Fibroblast of lung (primary cell): ENCODE measurements around the gene TM7SF2. TPM values are rescaled to one million over a fixed set of nuclear protein-coding genes. Genes with fewer than 3 reads are reported as not detected.

ENCODE experiments used
- DNase-seq, 2 donors: peaks; one replicate each; pipeline versions ENCODE4 v3.0.0 to v3.0.0-alpha.2; 2010; ENCODE audit warnings: low read depth in 2 of 2
- H2AFZ ChIP-seq: 2 replicates; pipeline ENCODE4 v1.5.1; 2012; ENCODE audit warnings: low read length, control low read depth, inconsistent platforms
- H3K27ac ChIP-seq: 2 replicates; pipeline ENCODE4 v1.5.1; 2011; ENCODE audit warnings: low read length, control low read depth; ENCODE audit not compliant: insufficient read depth
- H3K27me3 ChIP-seq: 2 replicates; pipeline ENCODE4 v1.5.1; 2011; ENCODE audit warnings: mild to moderate bottlenecking, low read length; ENCODE audit not compliant: control insufficient read depth, insufficient read depth
- H3K36me3 ChIP-seq: 2 replicates; pipeline ENCODE4 v1.5.1; 2011; ENCODE audit warnings: low read length; ENCODE audit not compliant: control insufficient read depth, insufficient read depth
- H3K4me1 ChIP-seq: 2 replicates; pipeline ENCODE4 v1.5.1; 2011; ENCODE audit warnings: low read length; ENCODE audit not compliant: control insufficient read depth, insufficient read depth; ENCODE audit errors: extremely low read depth
- H3K4me2 ChIP-seq: 2 replicates; pipeline ENCODE4 v1.5.1; 2011; ENCODE audit warnings: low read length, control low read depth; ENCODE audit not compliant: insufficient read depth; ENCODE audit errors: extremely low read depth
- H3K4me3 ChIP-seq, 4 experiments: fragments of 200-600 bp in 1 of 4; sonication (generic) in 1 of 4; replicated peaks in 1 of 4; 2 replicates each; pipeline ENCODE4 v1.5.1; 2011 to 2016; ENCODE audit warnings: low read length in 4 of 4, low read depth in 3 of 4, mild to moderate bottlenecking in 3 of 4, control low read depth in 2 of 4, inconsistent platforms in 1 of 4, mixed read lengths in 1 of 4; ENCODE audit not compliant: insufficient read depth in 1 of 4; ENCODE audit errors: control extremely low read depth in 1 of 4
- H3K79me2 ChIP-seq: 2 replicates; pipeline ENCODE4 v1.5.1; 2012; ENCODE audit warnings: mild to moderate bottlenecking, low read length, inconsistent platforms; ENCODE audit not compliant: control insufficient read depth, insufficient read depth
- H3K9ac ChIP-seq: 2 replicates; pipeline ENCODE4 v1.5.1; 2011; ENCODE audit warnings: mild to moderate bottlenecking, low read length, control low read depth; ENCODE audit not compliant: insufficient read depth
- H3K9me3 ChIP-seq: 2 replicates; pipeline ENCODE4 v1.5.1; 2012; ENCODE audit warnings: low read depth, low read length; ENCODE audit not compliant: control insufficient read depth, insufficient read depth
- H4K20me1 ChIP-seq: 2 replicates; pipeline ENCODE4 v1.5.1; 2011; ENCODE audit warnings: low read length; ENCODE audit not compliant: control insufficient read depth, insufficient read depth; ENCODE audit errors: extremely low read depth
- CTCF ChIP-seq, 2 donors: IDR thresholded peaks in 1 of 2; conservative IDR thresholded peaks in 1 of 2; 1 replicate in 1 of 2; 2 replicates in 1 of 2; pipeline ENCODE4 v1.5.1; 2011 to 2012; ENCODE audit warnings: low read length in 2 of 2, control low read depth in 1 of 2, inconsistent platforms in 1 of 2, low read depth in 1 of 2, mild to moderate bottlenecking in 1 of 2
- EZH2 ChIP-seq: IDR thresholded peaks from 2 replicates; pipeline ENCODE4 v1.5.1; 2012; ENCODE audit warnings: low read length, control low read depth, mild to moderate bottlenecking; ENCODE audit errors: missing control alignments
- polyA plus RNA-seq, 2 donors: library from polyadenylated mRNA; depleted of rRNA in 1 of 2; stranded (reverse) in 1 of 2; unstranded in 1 of 2; fragments of >200 nt; gene quantifications; 2 replicates each; pipeline ENCODE4 v1.2.1, GENCODE V29; 2011 to 2012; ENCODE audit warnings: missing spikeins in 1 of 2
- total RNA-seq: library from RNA; depleted of rRNA; stranded (reverse); fragments of >200 nt; gene quantifications from 2 replicates; pipeline ENCODE4 v1.2.1, GENCODE V29; 2014

TM7SF2 gene
- total and polyA plus RNA-seq, 2 donors (not counting 1 experiment from before 2014, with no cell fraction given), result 11.7 to 89.5 TPM

GRCh38 chr11:65128182-65129145 lies 16.8 kb downstream of the TM7SF2 start:
- Histone ChIP-seq H3K27me3 (no peaks in the 10 kb centered on the region), H3K79me2 (peaks cover 20% of the 10 kb centered on the region), H3K27ac (no peak overlapping the region), H3K36me3 (peaks cover 43% of the 10 kb centered on the region), H3K9me3 (no peaks in the 10 kb centered on the region), H3K4me2 (no peak overlapping the region), H2AFZ (no peak overlapping the region), H3K9ac (no peak overlapping the region), H4K20me1 (no peaks in the 10 kb centered on the region), H3K4me3 (no peak overlapping the region), H3K4me1 (peaks cover 8% of the 10 kb centered on the region)
- no peak for DNase-seq
- TF ChIP-seq EZH2, result no peak
- TF ChIP-seq CTCF (conservative IDR thresholded peaks at IDR 0.05 in 1 of 2, IDR thresholded peaks at IDR 0.05 in 1 of 2; ENCODE audit: low read depth in 1 of 2, low read length in 2 of 2), result no peak

GRCh38 chr11:65129649-65130441 lies 18.2 kb downstream of the TM7SF2 start:
- no peak for DNase-seq
- H3K36me3 ChIP-seq, result peaks cover 43% of the 10 kb centered on the region
- no peak overlapping the region for H2AFZ ChIP-seq

More at GRCh38 chr11:65129649-65130441, 18.2 kb downstream of the TM7SF2 start:
- no peak overlapping the region for H3K4me2 ChIP-seq
- no peak overlapping the region for H3K4me3 ChIP-seq
- no peak overlapping the region for H3K27ac ChIP-seq
- peaks cover 25% of the 10 kb centered on the region for H3K79me2 ChIP-seq
- H4K20me1 ChIP-seq, result no peaks in the 10 kb centered on the region
- H3K9me3 ChIP-seq, result no peaks in the 10 kb centered on the region
- peaks cover 8% of the 10 kb centered on the region for H3K4me1 ChIP-seq
- no peaks in the 10 kb centered on the region for H3K27me3 ChIP-seq
- H3K9ac ChIP-seq, result no peak overlapping the region
- TF ChIP-seq EZH2 (no peak), CTCF (conservative IDR thresholded peaks at IDR 0.05 in 1 of 2, IDR thresholded peaks at IDR 0.05 in 1 of 2; ENCODE audit: low read depth in 1 of 2, low read length in 2 of 2) (no peak)
